Activated CD8-positive, alpha-beta T cell treated with anti-CD3 and anti-CD28 coated beads for 36 hours (primary cell): ENCODE data around the gene AGPAT3. TPM values are rescaled to one million over a fixed set of nuclear protein-coding genes. Genes with fewer than 3 reads are reported as not detected.

Experiments
- ATAC-seq: fragments of 200-7000 bp; cut with Tn5 transposase; one replicate; pipeline ENCODE4 v1.10.0; 2021; ENCODE audit warnings: mild to moderate bottlenecking, moderate library complexity
- CTCF ChIA-PET: fragments of 350-600 bp; sonication (Branson Sonifier 250); formaldehyde crosslinking; loops from one replicate; lab custom pipeline; 2021; ENCODE audit warnings: antibody characterized with exemption; lab: Charles Lee
- POLR2A ChIA-PET: fragments of 350-600 bp; sonication (Branson Sonifier 250); formaldehyde crosslinking; loops from one replicate; lab custom pipeline; 2021; ENCODE audit warnings: antibody characterized with exemption; lab: Charles Lee
- DNase-seq: peaks from one replicate; pipeline ENCODE4 v3.0.0-alpha.2; 2020
- H3K27ac Mint-ChIP-seq: one replicate; pipeline ENCODE4 v1.8.0; 2021; ENCODE audit warnings: mild to moderate bottlenecking, mixed read lengths
- H3K27me3 Mint-ChIP-seq: one replicate; pipeline ENCODE4 v1.8.0; 2021; ENCODE audit warnings: mixed read lengths
- H3K36me3 Mint-ChIP-seq: one replicate; pipeline ENCODE4 v1.8.0; 2021; ENCODE audit warnings: low read depth, mixed read lengths
- H3K4me1 Mint-ChIP-seq: one replicate; pipeline ENCODE4 v1.8.0; 2021; ENCODE audit warnings: low read depth, mixed read lengths
- H3K4me3 Mint-ChIP-seq: one replicate; pipeline ENCODE4 v1.8.0; 2021; ENCODE audit warnings: mild to moderate bottlenecking, moderate library complexity, mixed read lengths
- H3K9me3 Mint-ChIP-seq: one replicate; pipeline ENCODE4 v1.8.0; 2021; ENCODE audit warnings: mixed read lengths
- intact Hi-C: fragments of 100-400 bp; cut with micrococcal nuclease; formaldehyde crosslinking; loops from one replicate; pipeline ENCODE4 v1.10.0; 2022
- total RNA-seq, 2 experiments: library from RNA; stranded (reverse); gene quantifications; one replicate each; pipeline ENCODE4 v1.2.3, GENCODE V29; 2021
- TF ChIP-seq, protein P1 (sequence below): fragments of 200-600 bp; IDR thresholded peaks from one replicate; pipeline ENCODE4 v1.8.0; 2022; ENCODE audit warnings: antibody characterized with exemption, mild to moderate bottlenecking

Gene AGPAT3
- total RNA-seq, 2 experiments from 2014 or later: 59.3 to 62.2 TPM

GRCh38 chr21:43824333-43825241 lies 40.4 kb upstream of the AGPAT3 start:
- CTCF ChIA-PET: interaction anchor here (0.7 to 2.3 kb wide), 6 partner anchors 8 to 116 kb away, joined by 3 to 7 read pairs (median 4); no protein-coding TSS in a partner anchor
- TF ChIP-seq, protein P1, sequence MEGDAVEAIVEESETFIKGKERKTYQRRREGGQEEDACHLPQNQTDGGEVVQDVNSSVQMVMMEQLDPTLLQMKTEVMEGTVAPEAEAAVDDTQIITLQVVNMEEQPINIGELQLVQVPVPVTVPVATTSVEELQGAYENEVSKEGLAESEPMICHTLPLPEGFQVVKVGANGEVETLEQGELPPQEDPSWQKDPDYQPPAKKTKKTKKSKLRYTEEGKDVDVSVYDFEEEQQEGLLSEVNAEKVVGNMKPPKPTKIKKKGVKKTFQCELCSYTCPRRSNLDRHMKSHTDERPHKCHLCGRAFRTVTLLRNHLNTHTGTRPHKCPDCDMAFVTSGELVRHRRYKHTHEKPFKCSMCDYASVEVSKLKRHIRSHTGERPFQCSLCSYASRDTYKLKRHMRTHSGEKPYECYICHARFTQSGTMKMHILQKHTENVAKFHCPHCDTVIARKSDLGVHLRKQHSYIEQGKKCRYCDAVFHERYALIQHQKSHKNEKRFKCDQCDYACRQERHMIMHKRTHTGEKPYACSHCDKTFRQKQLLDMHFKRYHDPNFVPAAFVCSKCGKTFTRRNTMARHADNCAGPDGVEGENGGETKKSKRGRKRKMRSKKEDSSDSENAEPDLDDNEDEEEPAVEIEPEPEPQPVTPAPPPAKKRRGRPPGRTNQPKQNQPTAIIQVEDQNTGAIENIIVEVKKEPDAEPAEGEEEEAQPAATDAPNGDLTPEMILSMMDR: no peak
- ATAC-seq (no peak), DNase-seq (no peak)
- H3K4me3 Mint-ChIP-seq: no peak overlapping the region
- intact Hi-C loops: no loop called here
- H3K36me3 Mint-ChIP-seq: no peaks in the 10 kb centered on the region
- POLR2A ChIA-PET: interaction anchor here (1.5 to 1.6 kb wide), 2 partner anchors 34 to 69 kb away, joined by 4 to 5 read pairs; no protein-coding TSS in a partner anchor
- H3K27ac Mint-ChIP-seq: no peak overlapping the region
- no peaks in the 10 kb centered on the region for H3K9me3 Mint-ChIP-seq
- H3K27me3 Mint-ChIP-seq: peaks cover 4% of the 10 kb centered on the region
- no peaks in the 10 kb centered on the region for H3K4me1 Mint-ChIP-seq

GRCh38 chr21:43825242-43825935 lies 39.6 kb upstream of the AGPAT3 start:
- TF ChIP-seq, protein P1: no peak
- ATAC-seq: no peak
- Mint-ChIP-seq H3K27ac (no peak overlapping the region), H3K4me1 (no peaks in the 10 kb centered on the region), H3K27me3 (peaks cover 5% of the 10 kb centered on the region), H3K36me3 (no peaks in the 10 kb centered on the region), H3K9me3 (no peaks in the 10 kb centered on the region), H3K4me3 (no peak overlapping the region)
- intact Hi-C loops: no loop called here
- ChIA-PET POLR2A (interaction anchor here (1.0 kb wide), 1 partner anchor 16 kb away, joined by 3 read pairs; no protein-coding TSS in a partner anchor), CTCF (interaction anchor here (0.7 to 2.3 kb wide), 8 partner anchors 9 to 206 kb away, joined by 3 to 7 read pairs (median 4); no protein-coding TSS in a partner anchor)
- DNase-seq: no peak

DNA sequence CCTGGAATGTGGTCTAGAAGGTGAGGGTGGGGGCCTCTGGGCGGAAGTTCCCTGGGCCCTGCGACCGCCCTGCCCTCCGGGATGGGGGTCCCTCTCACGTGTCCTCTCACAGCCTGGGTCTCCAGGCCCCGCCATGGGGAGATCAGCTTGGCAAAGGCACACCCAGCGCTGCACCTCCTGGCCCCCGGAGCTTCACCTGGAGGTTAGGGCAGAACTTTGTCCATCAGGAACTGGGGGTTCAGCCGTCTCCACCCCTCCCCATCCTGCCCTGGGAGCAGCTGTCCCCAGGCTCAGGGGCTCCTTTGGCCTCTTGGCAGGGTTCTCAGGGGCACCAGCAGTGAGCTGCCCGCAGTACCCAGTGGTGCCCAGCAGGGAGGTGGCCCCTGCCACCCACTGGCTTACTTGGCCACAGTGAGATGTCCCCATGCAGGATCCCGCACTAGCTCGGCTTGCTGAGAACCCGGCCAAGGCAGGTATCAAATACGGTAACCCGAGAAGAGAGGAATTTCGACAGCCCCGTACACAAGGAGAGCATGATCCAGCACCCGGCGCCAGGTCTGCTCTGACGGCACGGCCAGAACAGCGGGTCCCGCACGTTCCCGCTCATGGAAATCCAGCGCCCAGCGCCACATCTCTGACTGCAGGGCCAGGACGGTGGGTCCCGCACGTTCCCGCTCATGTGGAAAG lies 38.9 kb upstream of the AGPAT3 start:
- Mint-ChIP-seq H3K4me1 (no peaks in the 10 kb centered on the region), H3K36me3 (no peaks in the 10 kb centered on the region), H3K27me3 (peaks cover 8% of the 10 kb centered on the region), H3K27ac (no peak overlapping the region), H3K9me3 (no peaks in the 10 kb centered on the region), H3K4me3 (no peak overlapping the region)
- POLR2A ChIA-PET: interaction anchor here (1.0 kb wide), 1 partner anchor 17 kb away, joined by 3 read pairs; no protein-coding TSS in a partner anchor
- intact Hi-C loops: no loop called here
- CTCF ChIA-PET: interaction anchor here (0.8 to 2.3 kb wide), 5 partner anchors 9 to 205 kb away, joined by 3 to 7 read pairs (median 4); no protein-coding TSS in a partner anchor
- no peak for DNase-seq
- ATAC-seq: peak; percentile 56
- TF ChIP-seq, protein P1: no peak

- ATAC-seq: no peak
Measured at GRCh38 chr21:43826623-43826974, 38.4 kb upstream of the AGPAT3 start.

More at GRCh38 chr21:43826623-43826974, 38.4 kb upstream of the AGPAT3 start:
- Mint-ChIP-seq H3K27ac (no peak overlapping the region), H3K9me3 (no peaks in the 10 kb centered on the region), H3K4me3 (no peak overlapping the region), H3K27me3 (peaks cover 8% of the 10 kb centered on the region), H3K4me1 (no peaks in the 10 kb centered on the region), H3K36me3 (no peaks in the 10 kb centered on the region)
- intact Hi-C loops: no loop called here
- CTCF ChIA-PET: interaction anchor here (1.4 to 2.3 kb wide), 2 partner anchors 10 to 24 kb away, joined by 4 to 7 read pairs; no protein-coding TSS in a partner anchor
- TF ChIP-seq, protein P1: no peak
- DNase-seq: no peak
- POLR2A ChIA-PET: no interaction called here
